ENCODE measurements around the gene ZNF302.

ZNF302 gene

DNA sequence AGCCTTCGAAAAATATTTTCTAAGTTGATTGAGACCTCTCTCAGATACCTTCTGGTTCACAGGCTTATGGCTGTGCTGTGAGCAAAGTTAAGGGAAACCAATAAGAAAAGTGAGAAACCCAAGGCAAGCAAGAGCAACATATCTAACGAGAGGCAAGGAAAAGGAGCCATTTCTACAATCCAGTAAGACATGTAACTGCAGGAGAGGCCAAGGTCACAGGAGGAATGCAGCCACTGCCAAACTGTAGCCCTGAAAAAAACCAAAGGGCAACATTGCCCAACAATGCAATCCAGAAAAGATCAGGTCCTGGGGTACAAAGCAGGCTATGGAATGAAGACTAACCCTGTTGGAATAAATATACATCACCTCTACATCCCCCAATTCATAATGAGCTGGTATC is 21.8 kb upstream of the ZNF302 start:
- no peak for ATAC-seq
- no peak for TF ChIP-seq GLIS3 (CRISPR knock-in tag; IDR thresholded peaks at IDR 0.05)
- TF ChIP-seq, protein P1, sequence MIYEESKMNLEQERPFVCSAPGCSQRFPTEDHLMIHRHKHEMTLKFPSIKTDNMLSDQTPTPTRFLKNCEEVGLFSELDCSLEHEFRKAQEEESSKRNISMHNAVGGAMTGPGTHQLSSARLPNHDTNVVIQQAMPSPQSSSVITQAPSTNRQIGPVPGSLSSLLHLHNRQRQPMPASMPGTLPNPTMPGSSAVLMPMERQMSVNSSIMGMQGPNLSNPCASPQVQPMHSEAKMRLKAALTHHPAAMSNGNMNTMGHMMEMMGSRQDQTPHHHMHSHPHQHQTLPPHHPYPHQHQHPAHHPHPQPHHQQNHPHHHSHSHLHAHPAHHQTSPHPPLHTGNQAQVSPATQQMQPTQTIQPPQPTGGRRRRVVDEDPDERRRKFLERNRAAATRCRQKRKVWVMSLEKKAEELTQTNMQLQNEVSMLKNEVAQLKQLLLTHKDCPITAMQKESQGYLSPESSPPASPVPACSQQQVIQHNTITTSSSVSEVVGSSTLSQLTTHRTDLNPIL (CRISPR knock-in tag; IDR thresholded peaks at IDR 0.05; ENCODE audit: low read depth), result no peak
- no peak for TF ChIP-seq ZNF565 (CRISPR knock-in tag; conservative IDR thresholded peaks at IDR 0.05; ENCODE audit: low read depth)
- TF ChIP-seq, protein P2, sequence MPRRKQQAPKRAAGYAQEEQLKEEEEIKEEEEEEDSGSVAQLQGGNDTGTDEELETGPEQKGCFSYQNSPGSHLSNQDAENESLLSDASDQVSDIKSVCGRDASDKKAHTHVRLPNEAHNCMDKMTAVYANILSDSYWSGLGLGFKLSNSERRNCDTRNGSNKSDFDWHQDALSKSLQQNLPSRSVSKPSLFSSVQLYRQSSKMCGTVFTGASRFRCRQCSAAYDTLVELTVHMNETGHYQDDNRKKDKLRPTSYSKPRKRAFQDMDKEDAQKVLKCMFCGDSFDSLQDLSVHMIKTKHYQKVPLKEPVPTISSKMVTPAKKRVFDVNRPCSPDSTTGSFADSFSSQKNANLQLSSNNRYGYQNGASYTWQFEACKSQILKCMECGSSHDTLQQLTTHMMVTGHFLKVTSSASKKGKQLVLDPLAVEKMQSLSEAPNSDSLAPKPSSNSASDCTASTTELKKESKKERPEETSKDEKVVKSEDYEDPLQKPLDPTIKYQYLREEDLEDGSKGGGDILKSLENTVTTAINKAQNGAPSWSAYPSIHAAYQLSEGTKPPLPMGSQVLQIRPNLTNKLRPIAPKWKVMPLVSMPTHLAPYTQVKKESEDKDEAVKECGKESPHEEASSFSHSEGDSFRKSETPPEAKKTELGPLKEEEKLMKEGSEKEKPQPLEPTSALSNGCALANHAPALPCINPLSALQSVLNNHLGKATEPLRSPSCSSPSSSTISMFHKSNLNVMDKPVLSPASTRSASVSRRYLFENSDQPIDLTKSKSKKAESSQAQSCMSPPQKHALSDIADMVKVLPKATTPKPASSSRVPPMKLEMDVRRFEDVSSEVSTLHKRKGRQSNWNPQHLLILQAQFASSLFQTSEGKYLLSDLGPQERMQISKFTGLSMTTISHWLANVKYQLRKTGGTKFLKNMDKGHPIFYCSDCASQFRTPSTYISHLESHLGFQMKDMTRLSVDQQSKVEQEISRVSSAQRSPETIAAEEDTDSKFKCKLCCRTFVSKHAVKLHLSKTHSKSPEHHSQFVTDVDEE (CRISPR knock-in tag; IDR thresholded peaks at IDR 0.05), result no peak
- no peak for TF ChIP-seq PPARA (CRISPR knock-in tag; IDR thresholded peaks at IDR 0.05; ENCODE audit: borderline replicate concordance)
- no peak for TF ChIP-seq ISL1 (CRISPR knock-in tag; IDR thresholded peaks at IDR 0.05)
- TF ChIP-seq CSDC2 (CRISPR knock-in tag; IDR thresholded peaks at IDR 0.05), result no peak
- TF ChIP-seq TCF4 (CRISPR knock-in tag; IDR thresholded peaks at IDR 0.05; ENCODE audit: borderline replicate concordance), result no peak
- TF ChIP-seq, protein P3, sequence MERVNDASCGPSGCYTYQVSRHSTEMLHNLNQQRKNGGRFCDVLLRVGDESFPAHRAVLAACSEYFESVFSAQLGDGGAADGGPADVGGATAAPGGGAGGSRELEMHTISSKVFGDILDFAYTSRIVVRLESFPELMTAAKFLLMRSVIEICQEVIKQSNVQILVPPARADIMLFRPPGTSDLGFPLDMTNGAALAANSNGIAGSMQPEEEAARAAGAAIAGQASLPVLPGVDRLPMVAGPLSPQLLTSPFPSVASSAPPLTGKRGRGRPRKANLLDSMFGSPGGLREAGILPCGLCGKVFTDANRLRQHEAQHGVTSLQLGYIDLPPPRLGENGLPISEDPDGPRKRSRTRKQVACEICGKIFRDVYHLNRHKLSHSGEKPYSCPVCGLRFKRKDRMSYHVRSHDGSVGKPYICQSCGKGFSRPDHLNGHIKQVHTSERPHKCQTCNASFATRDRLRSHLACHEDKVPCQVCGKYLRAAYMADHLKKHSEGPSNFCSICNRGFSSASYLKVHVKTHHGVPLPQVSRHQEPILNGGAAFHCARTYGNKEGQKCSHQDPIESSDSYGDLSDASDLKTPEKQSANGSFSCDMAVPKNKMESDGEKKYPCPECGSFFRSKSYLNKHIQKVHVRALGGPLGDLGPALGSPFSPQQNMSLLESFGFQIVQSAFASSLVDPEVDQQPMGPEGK (CRISPR knock-in tag; IDR thresholded peaks at IDR 0.05; ENCODE audit: borderline replicate concordance), result no peak
- TF ChIP-seq ZNF8 (CRISPR knock-in tag; IDR thresholded peaks at IDR 0.05), result no peak
- no peak for TF ChIP-seq TOX (CRISPR knock-in tag; IDR thresholded peaks at IDR 0.05; ENCODE audit: borderline replicate concordance)
- TF ChIP-seq ZFP3 (CRISPR knock-in tag; IDR thresholded peaks at IDR 0.05), result no peak
- no peak for TF ChIP-seq BACH2 (CRISPR knock-in tag; IDR thresholded peaks at IDR 0.05; ENCODE audit: borderline replicate concordance)

DNA sequence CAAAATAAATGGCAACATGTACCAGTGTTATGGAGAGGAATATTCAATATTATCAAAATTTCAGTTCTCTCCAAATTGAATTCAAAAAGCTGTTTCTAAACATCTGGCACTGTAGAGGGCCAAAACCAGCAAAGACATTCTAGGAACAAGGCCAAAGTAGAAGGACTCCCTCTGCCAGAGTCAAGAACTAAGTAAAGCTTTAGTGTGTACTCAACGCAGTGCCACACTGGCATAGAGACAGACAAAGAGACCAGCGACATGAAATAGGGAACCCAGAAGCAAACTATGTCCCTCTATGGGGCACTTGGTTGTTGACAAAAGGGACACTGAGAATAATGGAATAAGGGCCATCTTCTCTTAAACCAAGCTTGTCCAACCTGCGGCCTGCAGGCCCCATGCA is 16.1 kb upstream of the ZNF302 start:
- no peak for TF ChIP-seq RARB (CRISPR knock-in tag; IDR thresholded peaks at IDR 0.05)
- TF ChIP-seq ZFP30 (CRISPR knock-in tag; IDR thresholded peaks at IDR 0.05), result no peak
- no peak for TF ChIP-seq ARNTL (CRISPR knock-in tag; IDR thresholded peaks at IDR 0.05; ENCODE audit: borderline replicate concordance, low read depth)
- no peak for TF ChIP-seq GLIS3 (CRISPR knock-in tag; IDR thresholded peaks at IDR 0.05)
- no peak for TF ChIP-seq ZNF565 (CRISPR knock-in tag; conservative IDR thresholded peaks at IDR 0.05; ENCODE audit: low read depth)
- TF ChIP-seq BACH2 (CRISPR knock-in tag; IDR thresholded peaks at IDR 0.05; ENCODE audit: borderline replicate concordance), result no peak
- TF ChIP-seq, protein P4, sequence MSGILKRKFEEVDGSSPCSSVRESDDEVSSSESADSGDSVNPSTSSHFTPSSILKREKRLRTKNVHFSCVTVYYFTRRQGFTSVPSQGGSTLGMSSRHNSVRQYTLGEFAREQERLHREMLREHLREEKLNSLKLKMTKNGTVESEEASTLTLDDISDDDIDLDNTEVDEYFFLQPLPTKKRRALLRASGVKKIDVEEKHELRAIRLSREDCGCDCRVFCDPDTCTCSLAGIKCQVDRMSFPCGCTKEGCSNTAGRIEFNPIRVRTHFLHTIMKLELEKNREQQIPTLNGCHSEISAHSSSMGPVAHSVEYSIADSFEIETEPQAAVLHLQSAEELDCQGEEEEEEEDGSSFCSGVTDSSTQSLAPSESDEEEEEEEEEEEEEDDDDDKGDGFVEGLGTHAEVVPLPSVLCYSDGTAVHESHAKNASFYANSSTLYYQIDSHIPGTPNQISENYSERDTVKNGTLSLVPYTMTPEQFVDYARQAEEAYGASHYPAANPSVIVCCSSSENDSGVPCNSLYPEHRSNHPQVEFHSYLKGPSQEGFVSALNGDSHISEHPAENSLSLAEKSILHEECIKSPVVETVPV (CRISPR knock-in tag; IDR thresholded peaks at IDR 0.05), result no peak
- TF ChIP-seq ISL1 (CRISPR knock-in tag; IDR thresholded peaks at IDR 0.05), result no peak
- no peak for TF ChIP-seq SNAI2 (CRISPR knock-in tag; IDR thresholded peaks at IDR 0.05)
- no peak for TF ChIP-seq ZFP3 (CRISPR knock-in tag; IDR thresholded peaks at IDR 0.05)
- TF ChIP-seq, protein P1 (CRISPR knock-in tag; IDR thresholded peaks at IDR 0.05; ENCODE audit: low read depth), result no peak
- TF ChIP-seq, protein P5, sequence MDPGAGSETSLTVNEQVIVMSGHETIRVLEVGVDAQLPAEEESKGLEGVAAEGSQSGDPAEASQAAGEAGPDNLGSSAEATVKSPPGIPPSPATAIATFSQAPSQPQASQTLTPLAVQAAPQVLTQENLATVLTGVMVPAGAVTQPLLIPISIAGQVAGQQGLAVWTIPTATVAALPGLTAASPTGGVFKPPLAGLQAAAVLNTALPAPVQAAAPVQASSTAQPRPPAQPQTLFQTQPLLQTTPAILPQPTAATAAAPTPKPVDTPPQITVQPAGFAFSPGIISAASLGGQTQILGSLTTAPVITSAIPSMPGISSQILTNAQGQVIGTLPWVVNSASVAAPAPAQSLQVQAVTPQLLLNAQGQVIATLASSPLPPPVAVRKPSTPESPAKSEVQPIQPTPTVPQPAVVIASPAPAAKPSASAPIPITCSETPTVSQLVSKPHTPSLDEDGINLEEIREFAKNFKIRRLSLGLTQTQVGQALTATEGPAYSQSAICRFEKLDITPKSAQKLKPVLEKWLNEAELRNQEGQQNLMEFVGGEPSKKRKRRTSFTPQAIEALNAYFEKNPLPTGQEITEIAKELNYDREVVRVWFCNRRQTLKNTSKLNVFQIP (CRISPR knock-in tag; IDR thresholded peaks at IDR 0.05; ENCODE audit: borderline replicate concordance, low read depth), result no peak
- TF ChIP-seq TCF4 (CRISPR knock-in tag; IDR thresholded peaks at IDR 0.05; ENCODE audit: borderline replicate concordance), result no peak
- no peak for TF ChIP-seq PPARA (CRISPR knock-in tag; IDR thresholded peaks at IDR 0.05; ENCODE audit: borderline replicate concordance)
- no peak for TF ChIP-seq CSDC2 (CRISPR knock-in tag; IDR thresholded peaks at IDR 0.05)
- no peak for TF ChIP-seq ZNF8 (CRISPR knock-in tag; IDR thresholded peaks at IDR 0.05)
- no peak for TF ChIP-seq ZNF70 (CRISPR knock-in tag; IDR thresholded peaks at IDR 0.05)
- TF ChIP-seq OSR1 (CRISPR knock-in tag; IDR thresholded peaks at IDR 0.05), result no peak
- no peak for TF ChIP-seq ZC3H10 (CRISPR knock-in tag; IDR thresholded peaks at IDR 0.05)
- no peak for TF ChIP-seq TOX (CRISPR knock-in tag; IDR thresholded peaks at IDR 0.05; ENCODE audit: borderline replicate concordance)

More for the DNA sequence above, 16.1 kb upstream of the ZNF302 start:
- ATAC-seq, result no peak
